GM12878 (cell line): ENCODE data around the gene HPS6. TPM values are rescaled to one million over a fixed set of nuclear protein-coding genes. Genes with fewer than 3 reads are reported as not detected.

Experiments
- ATAC-seq: fragments of 200-7000 bp; cut with Tn5 transposase; 3 replicates; pipeline ENCODE4 v1.9.1; 2020; ENCODE audit warnings: mild to moderate bottlenecking, moderate library complexity
- BruUV-seq: library from RNA; stranded (reverse); fragments of 400-500 nt; replicated peaks from 2 replicates; lab custom pipeline; 2021; lab: Mats Ljungman, UMichigan
- CTCF ChIA-PET: fragments of 300-600 bp; sonication (Branson Sonifier 250); formaldehyde crosslinking; extraction: SDS; loops from one replicate; lab custom pipeline; 2021; ENCODE audit warnings: inconsistent platforms; lab: Yijun Ruan, JAX
- POLR2A ChIA-PET: fragments of 350-600 bp; formaldehyde crosslinking; extraction: SDS; loops from one replicate; lab custom pipeline; 2021; ENCODE audit warnings: inconsistent platforms; lab: Charles Lee
- RAD21 ChIA-PET: fragments of 300-600 bp; sonication (Branson Sonifier 250); formaldehyde crosslinking; loops from one replicate; lab custom pipeline; 2023; ENCODE audit warnings: antibody characterized with exemption; ENCODE audit not compliant: unreplicated experiment; lab: Charles Lee
- SMC1A ChIA-PET: fragments of 300-600 bp; sonication (Branson Sonifier 250); formaldehyde crosslinking; loops from one replicate; lab custom pipeline; 2023; ENCODE audit not compliant: unreplicated experiment, uncharacterized antibody; lab: Charles Lee
- DNase-seq: peaks from one replicate; pipeline ENCODE4 v3.0.0-alpha.2; 2011; ENCODE audit warnings: low read depth, low spot score
- FAIRE-seq: peaks from 3 replicates; lab custom pipeline; 2011; peaks lifted over from hg19 to GRCh38; lab: Jason Lieb, UNC
- H2AFZ ChIP-seq: 2 replicates; pipeline ENCODE4 v1.6.0; 2011; ENCODE audit warnings: low read depth, low read length, control low read depth; ENCODE audit not compliant: control insufficient read depth
- H3K27ac ChIP-seq: 2 replicates; pipeline ENCODE4 v1.5.1; 2011; ENCODE audit warnings: control low read depth; ENCODE audit not compliant: control insufficient read depth, insufficient read depth
- H3K27me3 ChIP-seq, 2 experiments: replicated peaks in 1 of 2; 2 replicates each; pipeline versions ENCODE4 v1.6.0 to v1.6.1; 2011; ENCODE audit warnings: low read length in 1 of 2; ENCODE audit not compliant: control insufficient read depth in 2 of 2, insufficient read depth in 2 of 2
- H3K36me3 ChIP-seq, 2 experiments: 2 replicates each; pipeline ENCODE4 v1.5.1; 2011; ENCODE audit warnings: low read length in 1 of 2; ENCODE audit not compliant: control insufficient read depth in 2 of 2, insufficient read depth in 2 of 2
- H3K4me1 ChIP-seq: 2 replicates; pipeline ENCODE4 v1.6.1; 2011; ENCODE audit warnings: mild to moderate bottlenecking, low read length, moderate library complexity, mixed read lengths; ENCODE audit not compliant: control insufficient read depth, insufficient read depth
- H3K4me2 ChIP-seq: 2 replicates; pipeline ENCODE4 v1.6.0; 2011; ENCODE audit warnings: control low read depth; ENCODE audit not compliant: control insufficient read depth, insufficient read depth
- H3K4me3 ChIP-seq: fragments of 200-600 bp; sonication (generic); 2 replicates; pipeline ENCODE4 v1.5.1; 2016
- H3K79me2 ChIP-seq: 2 replicates; pipeline ENCODE4 v1.6.0; 2011; ENCODE audit warnings: low read length; ENCODE audit not compliant: control insufficient read depth, insufficient read depth
- H3K9ac ChIP-seq: 2 replicates; pipeline ENCODE4 v1.8.0; 2011; ENCODE audit warnings: low read length, control low read depth, mixed read lengths; ENCODE audit not compliant: control insufficient read depth, insufficient read depth
- H3K9me3 ChIP-seq: replicated peaks from 3 replicates; pipeline ENCODE4 v1.5.1; 2011; ENCODE audit warnings: mild to moderate bottlenecking, low read length; ENCODE audit not compliant: control insufficient read depth, insufficient read depth
- H4K20me1 ChIP-seq: 2 replicates; pipeline ENCODE4 v1.6.0; 2011; ENCODE audit not compliant: control insufficient read depth, insufficient read depth
- BACH1 ChIP-seq: fragments of 450-650 bp; IDR thresholded peaks from 2 replicates; pipeline ENCODE4 v1.6.1; 2017; ENCODE audit warnings: mild to moderate bottlenecking, borderline replicate concordance
- BCL3 ChIP-seq: IDR thresholded peaks from 2 replicates; pipeline ENCODE4 v1.6.1; 2011; ENCODE audit warnings: borderline replicate concordance, low read depth, mild to moderate bottlenecking, moderate library complexity, low read length; ENCODE audit not compliant: insufficient read depth, poor library complexity, severe bottlenecking
- BHLHE40 ChIP-seq, 2 experiments: fragments of 450-650 bp in 1 of 2; IDR thresholded peaks; 2 replicates each; pipeline ENCODE4 v1.6.1; 2011 to 2017; ENCODE audit warnings: low read depth in 2 of 2, borderline replicate concordance in 1 of 2, improper control_type of control experiment in 1 of 2, low read length in 1 of 2, mild to moderate bottlenecking in 1 of 2
- BMI1 ChIP-seq: fragments of 450-650 bp; IDR thresholded peaks from 2 replicates; pipeline ENCODE4 v1.6.1; 2016; ENCODE audit warnings: mild to moderate bottlenecking, moderate library complexity, borderline replicate concordance
- CBFB ChIP-seq: IDR thresholded peaks from 2 replicates; pipeline ENCODE4 v1.6.1; 2016; ENCODE audit warnings: antibody characterized with exemption, low read depth
- CBX5 ChIP-seq: sonication (generic); IDR thresholded peaks from 2 replicates; pipeline ENCODE4 v1.6.1; 2016; ENCODE audit warnings: low read depth, moderate library complexity, mild to moderate bottlenecking, inconsistent platforms
- CHD4 ChIP-seq: fragments of 200-600 bp; sonication (generic); IDR thresholded peaks from 2 replicates; pipeline ENCODE4 v1.6.1; 2016; ENCODE audit warnings: mild to moderate bottlenecking
- DPF2 ChIP-seq: fragments of 450-650 bp; IDR thresholded peaks from 2 replicates; pipeline ENCODE4 v1.6.1; 2017; ENCODE audit warnings: mild to moderate bottlenecking
- EGR1 ChIP-seq, 2 experiments: IDR thresholded peaks; 1 replicate in 1 of 2; 2 replicates in 1 of 2; pipeline ENCODE4 v1.6.1; 2011 to 2012; ENCODE audit warnings: low read depth in 2 of 2, low read length in 2 of 2, borderline replicate concordance in 1 of 2, mild to moderate bottlenecking in 1 of 2, moderate library complexity in 1 of 2
- EZH2 ChIP-seq: IDR thresholded peaks from 2 replicates; pipeline ENCODE4 v1.6.1; 2012; ENCODE audit warnings: low read depth, mild to moderate bottlenecking, control low read depth, inconsistent platforms, low read length, borderline replicate concordance; ENCODE audit not compliant: control insufficient read depth
- JUNB ChIP-seq: IDR thresholded peaks from 2 replicates; pipeline ENCODE4 v1.6.1; 2016; ENCODE audit warnings: antibody characterized with exemption, mild to moderate bottlenecking
- JUND ChIP-seq: IDR thresholded peaks from 2 replicates; pipeline ENCODE4 v1.6.1; 2012; ENCODE audit warnings: low read depth, mild to moderate bottlenecking, low read length, improper control_type of control experiment, moderate library complexity
- NRF1 ChIP-seq: conservative IDR thresholded peaks from 2 replicates; pipeline ENCODE4 v1.6.1; 2011; ENCODE audit warnings: mild to moderate bottlenecking, low read depth, low read length, improper control_type of control experiment
- RB1 ChIP-seq: fragments of 450-650 bp; formaldehyde crosslinking; IDR thresholded peaks from 2 replicates; pipeline ENCODE4 v1.6.1; 2017; ENCODE audit warnings: mild to moderate bottlenecking, borderline replicate concordance
- RELA ChIP-seq: fragments of 450-650 bp; IDR thresholded peaks from 2 replicates; pipeline ENCODE4 v1.8.0; 2014; ENCODE audit warnings: borderline replicate concordance; ENCODE audit not compliant: partially characterized antibody
- SIX5 ChIP-seq: IDR thresholded peaks from 2 replicates; pipeline ENCODE4 v1.6.1; 2011; ENCODE audit warnings: mild to moderate bottlenecking, low read depth, low read length, moderate library complexity; ENCODE audit not compliant: severe bottlenecking
- SMAD5 ChIP-seq: IDR thresholded peaks from 2 replicates; pipeline ENCODE4 v1.6.1; 2016; ENCODE audit warnings: antibody characterized with exemption, low read depth
- ZNF384 ChIP-seq: IDR thresholded peaks from 2 replicates; pipeline ENCODE4 v1.6.1; 2012; ENCODE audit warnings: low read depth, mild to moderate bottlenecking, low read length, improper control_type of control experiment, borderline replicate concordance
- ZNF622 ChIP-seq: fragments of 450-650 bp; IDR thresholded peaks from 2 replicates; pipeline ENCODE4 v1.6.1; 2017; ENCODE audit warnings: mild to moderate bottlenecking, inconsistent platforms
- ZZZ3 ChIP-seq: IDR thresholded peaks from 2 replicates; pipeline ENCODE4 v1.6.1; 2011; ENCODE audit warnings: low read depth; ENCODE audit not compliant: control insufficient read depth, insufficient read length
- WGBS: methylation state at CpG from one replicate; pipeline ENCODE4 v1.1.6; 2016; ENCODE audit warnings: low lambda C conversion rate; ENCODE audit not compliant: insufficient replicate concordance, insufficient coverage; ENCODE audit errors: missing lambda C conversion rate; 5-methylcytosine and 5-hydroxymethylcytosine counted together
- in situ Hi-C: fragments of 300-500 bp; cut with MboI; formaldehyde crosslinking; loops from 9 replicates; pipeline ENCODE4 v1.14.3; 2018; ENCODE audit warnings: mixed read lengths
- intact Hi-C: fragments of 100-400 bp; cut with micrococcal nuclease; formaldehyde crosslinking; loops from one replicate; pipeline ENCODE4 v1.14.2; 2022; ENCODE audit not compliant: unreplicated experiment
- polyA plus RNA-seq, 11 experiments: library from polyadenylated mRNA; depleted of rRNA in 4 of 11; unstranded in 6 of 11; stranded (reverse) in 5 of 11; fragments of >200 nt; fragmentation: Nextera tagmentation in 4 of 11; fragmentation: Illumina TruSeq in 1 of 11; extraction: Ambion mirVana in 4 of 11; extraction: Trizol in 1 of 11; gene quantifications; 1 replicate in 1 of 11; 2 replicates in 10 of 11; pipeline versions ENCODE4 v1.2.1 to v1.2.3, GENCODE V29; 2011 to 2016; ENCODE audit warnings: inconsistent platforms in 2 of 11, missing spikeins in 2 of 11, low read depth in 1 of 11
- total RNA-seq, 4 experiments: library from RNA; depleted of rRNA in 3 of 4; stranded (reverse); fragments of >200 nt in 3 of 4; fragmentation: Illumina TruSeq in 1 of 4; extraction: Trizol in 1 of 4; gene quantifications; 2 replicates each; pipeline versions ENCODE4 v1.2.1 to v1.2.3, GENCODE V29; 2013 to 2021

HPS6 gene
- total and polyA plus RNA-seq, 10 of the 15 experiments (the other 5 are each of a cell fraction or from before 2014, with no cell fraction given): 1.4 to 28.0 (median 12.0) TPM

GRCh38 chr10:102085336-102085735, 20.2 kb downstream of the HPS6 start:
- Histone ChIP-seq H3K79me2 (no peaks in the 10 kb centered on the region), H3K4me2 (no peak overlapping the region)
- POLR2A ChIA-PET: no interaction called here

More at GRCh38 chr10:102085336-102085735, 20.2 kb downstream of the HPS6 start:
- intact Hi-C loops: no loop called here
- 94% methylated on average over 3 of the region's 3 CpGs for WGBS
- H3K36me3 ChIP-seq: no peaks in the 10 kb centered on the region
- H3K4me1 ChIP-seq: no peaks in the 10 kb centered on the region
- no peak overlapping the region for H2AFZ ChIP-seq
- ChIA-PET RAD21 (no interaction called here), CTCF (interaction anchor here (0.9 kb wide), 1 partner anchor 12 kb away, joined by 3 read pairs; no protein-coding TSS in a partner anchor), SMC1A (interaction anchor here (0.6 kb wide), 1 partner anchor 31 kb away, joined by 3 read pairs; no protein-coding TSS in a partner anchor)
- ATAC-seq (no peak), FAIRE-seq (no peak), DNase-seq (no peak)
- H3K27ac ChIP-seq: no peak overlapping the region
- no peak for TF ChIP-seq CHD4
- no peak for TF ChIP-seq BCL3
- no peak for TF ChIP-seq DPF2
- TF ChIP-seq ZZZ3: no peak
- TF ChIP-seq RELA: no peak
- no peak for TF ChIP-seq NRF1
- TF ChIP-seq EZH2: no peak
- no peak for TF ChIP-seq CBFB
- TF ChIP-seq CBX5: no peak
- no peak for TF ChIP-seq SMAD5
- TF ChIP-seq SIX5: no peak
- no peak for TF ChIP-seq BHLHE40 (IDR thresholded peaks at IDR 0.05; ENCODE audit: borderline replicate concordance in 1 of 2, low read depth in 2 of 2, low read length in 1 of 2)
- no peak for TF ChIP-seq JUND
- no peak for TF ChIP-seq RB1
- TF ChIP-seq BMI1: no peak
- no peak for TF ChIP-seq ZNF622
- TF ChIP-seq JUNB: no peak
- TF ChIP-seq BACH1: no peak
- TF ChIP-seq ZNF384: no peak
- TF ChIP-seq EGR1 (IDR thresholded peaks at IDR 0.05; ENCODE audit: borderline replicate concordance in 1 of 2, low read depth in 2 of 2, low read length in 2 of 2): no peak
- H3K9ac ChIP-seq: no peak overlapping the region
- BruUV-seq: no TSS peak
- in situ Hi-C loops: loop anchor here (25.0 kb wide), 1 partner anchor 873 kb away; no protein-coding TSS in a partner anchor
- no peaks in the 10 kb centered on the region for H3K27me3 ChIP-seq
- no peak overlapping the region for H3K4me3 ChIP-seq
- H3K9me3 ChIP-seq: no peaks in the 10 kb centered on the region
- H4K20me1 ChIP-seq: no peaks in the 10 kb centered on the region
